NCI-H526 (cell line): Measurements from ENCODE around the gene GAS2.
A peak's percentile ranks its signal among the peaks of the same experiment; 100 is the strongest.

Source experiments
- DNase-seq, 2 experiments: peaks; one replicate each; lab custom pipeline; 2025; lab: John Stamatoyannopoulos, UW

Gene GAS2

GRCh38 chr11:22728600-22729389 is 62.4 kb downstream of the GAS2 start:
- no peak for DNase-seq

- peak; percentile 47 to 65 for DNase-seq
These were observed 63.9 kb downstream of the GAS2 start for GRCh38 chr11:22730319-22730718.

DNA sequence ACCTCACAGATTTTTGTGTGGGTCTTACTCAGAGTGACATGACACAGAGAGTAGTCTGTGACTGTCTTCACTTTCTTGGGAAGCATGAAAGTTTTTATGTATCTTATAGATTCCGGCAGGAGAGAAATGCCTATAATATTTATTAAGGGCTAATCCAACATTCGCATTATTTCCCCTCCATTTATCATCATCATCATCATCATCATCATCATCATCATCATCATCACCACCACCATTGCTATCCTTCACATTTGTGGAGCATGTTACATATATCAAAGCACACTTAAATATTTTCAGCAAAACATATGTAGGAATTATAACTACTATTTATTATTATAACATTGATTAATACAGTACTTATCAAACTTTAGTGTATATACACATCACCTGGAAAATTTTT is 66.2 kb downstream of the GAS2 start:
- DNase-seq: no peak

DNA sequence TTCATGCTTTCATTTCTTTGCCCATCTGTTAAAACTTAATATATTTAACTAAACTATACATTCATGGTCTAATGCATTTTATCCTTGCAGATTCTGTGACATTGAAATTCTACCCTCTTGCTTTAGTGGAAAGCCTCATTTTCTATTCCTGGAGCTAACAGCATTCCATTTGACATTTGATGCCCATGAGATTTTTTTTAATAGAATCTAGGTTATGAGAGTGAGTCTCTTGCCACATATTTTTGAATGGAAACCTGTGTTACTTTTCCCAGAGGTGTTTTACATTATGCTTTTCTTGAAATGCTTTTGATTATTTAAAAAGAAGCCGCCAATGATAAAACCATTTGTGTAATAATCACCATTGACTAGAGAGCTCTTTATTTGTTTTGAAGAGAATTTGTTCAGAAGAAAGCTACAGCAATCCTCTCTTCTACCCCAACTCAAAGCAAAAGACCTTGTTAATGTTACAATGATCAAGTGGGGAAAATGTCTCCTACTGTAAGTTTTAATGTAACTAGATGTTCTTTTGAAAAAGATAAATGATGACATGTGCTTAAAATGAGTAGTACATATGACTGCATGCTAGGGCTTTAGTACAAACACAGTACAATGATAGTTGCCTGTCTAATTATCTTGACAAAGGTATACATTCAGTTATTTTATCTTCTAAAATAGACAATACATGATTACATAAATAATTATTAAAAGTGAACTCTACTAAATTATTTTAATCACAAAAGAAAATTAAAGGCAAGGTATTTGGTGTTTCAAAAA is 67.3 kb downstream of the GAS2 start:
- DNase-seq: no peak

DNA sequence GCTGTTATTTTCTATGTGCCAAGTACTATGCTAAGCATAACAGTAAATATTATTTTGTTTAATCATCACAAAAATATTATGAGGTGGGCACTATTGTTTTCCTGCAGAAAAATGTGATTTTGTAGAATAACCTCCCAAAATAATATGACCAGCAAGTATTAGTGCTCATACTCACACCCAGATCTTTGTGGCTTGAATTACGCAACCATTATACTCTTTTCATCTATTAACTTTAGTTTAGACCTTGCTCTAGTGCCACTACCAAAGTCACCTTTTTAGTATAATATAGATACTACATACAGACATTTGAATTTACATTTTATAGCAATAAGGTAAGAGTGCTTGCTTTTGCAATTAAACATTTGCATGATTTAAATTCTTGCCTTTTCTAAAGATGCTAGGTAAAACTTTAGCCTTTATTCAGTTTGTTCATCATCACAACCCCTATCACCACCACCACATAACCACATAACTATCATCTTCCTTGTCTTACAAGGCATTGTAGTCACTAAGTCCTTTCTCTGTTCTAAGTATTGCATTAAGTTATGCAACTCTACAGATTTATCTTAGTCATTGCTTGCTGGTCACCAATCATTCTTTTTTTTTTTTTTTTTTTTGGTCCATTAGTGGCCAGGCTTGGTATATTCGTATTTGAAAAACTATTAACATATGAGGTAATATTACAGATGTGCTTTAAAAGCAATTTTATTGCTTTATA is 68.4 kb downstream of the GAS2 start:
- no peak for DNase-seq

DNA sequence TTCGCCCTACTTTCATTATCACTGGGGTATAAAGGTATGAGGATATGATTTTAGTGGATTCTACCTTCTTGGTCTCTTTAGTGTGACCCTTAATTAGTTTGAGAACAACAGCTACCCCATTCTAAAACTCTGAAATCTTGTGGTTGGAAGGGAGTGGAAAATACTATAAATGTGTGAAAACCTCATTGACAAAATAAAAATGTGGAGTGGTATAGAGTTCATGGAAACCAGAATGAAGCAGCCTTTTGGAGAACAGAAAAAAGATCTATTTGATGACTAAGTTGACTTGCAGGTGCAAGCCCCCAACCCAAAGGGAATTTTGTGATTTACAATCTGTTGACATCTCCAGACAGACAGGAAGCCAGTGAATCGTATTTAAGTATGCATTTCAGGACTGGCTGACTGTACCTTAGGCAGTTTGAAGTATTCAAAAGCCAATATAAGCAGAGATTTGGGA is 75.8 kb downstream of the GAS2 start:
- no peak for DNase-seq

- no peak for DNase-seq
These were observed 83.1 kb downstream of the GAS2 start for GRCh38 chr11:22749536-22749935.

- DNase-seq: no peak
These were observed 86.5 kb downstream of the GAS2 start for GRCh38 chr11:22752908-22753310.

- no peak for DNase-seq
These were observed 87.0 kb downstream of the GAS2 start for GRCh38 chr11:22753416-22753815.

GRCh38 chr11:22761066-22761465 is 94.7 kb downstream of the GAS2 start:
- DNase-seq: no peak

- no peak for DNase-seq
These were observed 96.8 kb downstream of the GAS2 start for GRCh38 chr11:22763166-22763565.

DNA sequence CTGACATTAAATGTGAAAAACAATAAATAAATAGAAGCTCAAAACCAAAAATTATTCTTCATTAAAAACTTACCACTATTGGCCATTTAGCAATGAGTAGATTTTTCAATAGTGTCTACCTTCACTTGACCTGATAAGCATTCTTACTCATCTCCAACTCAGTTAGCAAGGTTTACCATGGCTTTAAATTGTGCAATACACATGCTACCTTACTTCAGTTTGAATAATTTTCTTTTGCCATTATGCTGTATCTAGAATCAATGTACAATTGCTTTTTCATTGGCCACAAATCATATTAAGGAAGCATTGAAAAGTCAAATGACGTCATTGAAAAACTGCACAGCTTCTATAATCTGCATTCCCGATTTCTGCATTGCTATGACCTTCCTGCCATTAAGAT is 98.3 kb downstream of the GAS2 start:
- no peak for DNase-seq

GRCh38 chr11:22768281-22768680 is 101.9 kb downstream of the GAS2 start:
- no peak for DNase-seq

DNA sequence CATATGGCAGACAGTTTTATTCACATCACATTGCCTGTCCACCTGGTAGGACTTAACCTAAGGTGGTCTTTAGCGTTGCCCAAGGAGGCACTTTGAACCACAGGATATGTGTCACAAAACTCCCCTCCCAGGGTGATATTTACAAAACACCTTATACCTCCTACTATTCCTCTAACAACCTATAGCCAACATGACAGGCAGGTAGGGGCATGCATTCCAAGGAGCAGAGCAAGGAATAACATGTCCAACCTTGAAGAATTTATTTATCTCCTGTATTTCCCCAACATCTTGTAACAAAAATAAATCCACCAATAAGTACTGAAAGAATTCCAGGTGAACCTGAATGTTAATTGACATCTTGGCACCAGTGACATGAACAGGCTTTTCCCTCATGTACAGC is 102.7 kb downstream of the GAS2 start:
- DNase-seq: no peak

DNA sequence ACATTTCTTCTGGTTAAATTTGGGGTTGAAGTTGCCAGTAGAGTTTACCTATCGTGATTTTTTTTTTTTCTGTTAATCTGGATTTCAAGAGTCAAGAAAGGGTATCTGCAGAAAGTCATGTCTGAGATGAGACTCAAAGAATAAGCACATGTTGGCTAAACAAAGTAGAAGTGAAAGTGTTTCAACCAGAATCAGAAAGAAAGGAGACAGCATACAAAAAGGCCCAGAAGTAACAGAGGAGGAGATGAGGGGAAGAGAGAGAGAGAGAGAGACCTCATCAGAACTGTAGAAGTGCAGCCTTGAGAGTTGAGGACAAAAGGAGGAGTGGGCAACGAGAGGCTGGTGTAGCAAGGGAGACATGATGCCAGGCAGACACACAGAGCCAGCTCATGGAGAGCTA is 108.3 kb downstream of the GAS2 start:
- DNase-seq: no peak

GRCh38 chr11:22775248-22775647 is 108.8 kb downstream of the GAS2 start:
- DNase-seq: no peak

GRCh38 chr11:22778642-22779041 is 112.2 kb downstream of the GAS2 start:
- peak; percentile 24 to 41 for DNase-seq

DNA sequence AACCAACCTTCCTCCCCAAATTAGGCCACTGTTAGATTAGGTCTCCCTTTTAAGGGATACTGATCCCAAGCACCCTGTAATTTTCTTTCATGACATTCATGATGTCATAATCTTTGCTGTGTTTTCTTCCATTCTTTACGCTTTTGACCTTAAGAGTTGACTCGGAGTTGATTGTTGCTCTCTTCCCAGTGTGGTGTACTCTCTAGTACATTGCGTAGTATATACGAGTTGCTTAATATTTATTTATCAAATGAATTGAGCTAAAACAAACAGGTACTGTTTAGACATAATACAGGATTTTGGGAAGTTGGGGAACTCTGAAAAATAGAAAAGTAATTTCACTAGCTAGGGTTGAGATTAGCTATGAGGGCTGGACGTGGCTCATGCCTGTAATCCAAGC is 113.4 kb downstream of the GAS2 start:
- DNase-seq: no peak

- DNase-seq: no peak
These were observed 114.7 kb downstream of the GAS2 start for GRCh38 chr11:22780952-22781593.

DNA sequence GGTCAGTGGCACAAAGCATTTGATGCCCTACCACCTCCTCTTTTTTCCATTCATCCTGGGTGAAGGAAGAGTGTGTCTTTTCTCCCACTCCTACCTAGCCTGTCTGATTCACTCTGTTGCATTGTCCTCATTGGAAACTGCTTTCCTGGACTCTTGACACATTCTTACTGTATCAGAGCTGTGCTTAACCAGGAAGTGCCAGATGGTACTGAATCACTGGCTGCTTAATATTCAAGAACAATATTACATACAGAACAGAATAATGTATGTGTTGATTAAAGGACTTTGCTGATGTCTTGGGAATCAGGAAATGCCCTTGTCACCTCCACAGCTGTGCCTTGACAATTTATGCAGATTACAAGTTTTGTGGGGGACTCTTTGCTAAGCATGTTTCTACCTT is 118.8 kb downstream of the GAS2 start:
- no peak for DNase-seq

- no peak for DNase-seq
These were observed 120.1 kb downstream of the GAS2 start for GRCh38 chr11:22786475-22786874.

DNA sequence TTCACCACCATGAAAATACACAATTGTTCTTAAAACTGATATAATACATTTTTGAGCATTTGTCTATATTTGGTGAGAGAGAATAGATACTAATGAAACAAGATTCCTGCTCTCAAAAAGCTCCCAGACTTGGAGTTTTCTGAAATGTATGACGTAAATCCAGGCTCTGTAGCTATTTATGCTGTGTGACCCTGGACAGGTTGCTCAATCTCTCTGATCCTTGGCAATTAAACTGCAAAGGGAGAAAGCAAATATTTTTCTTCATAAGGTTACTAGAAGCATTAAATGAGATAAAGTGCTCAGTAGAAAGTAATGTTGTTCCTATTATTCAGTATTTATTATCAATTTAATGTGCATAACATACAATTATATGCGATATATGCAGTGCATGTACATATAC is 120.6 kb downstream of the GAS2 start:
- DNase-seq: no peak
